Measurements from ENCODE around the gene ASB2.

The ASB2 gene

DNA sequence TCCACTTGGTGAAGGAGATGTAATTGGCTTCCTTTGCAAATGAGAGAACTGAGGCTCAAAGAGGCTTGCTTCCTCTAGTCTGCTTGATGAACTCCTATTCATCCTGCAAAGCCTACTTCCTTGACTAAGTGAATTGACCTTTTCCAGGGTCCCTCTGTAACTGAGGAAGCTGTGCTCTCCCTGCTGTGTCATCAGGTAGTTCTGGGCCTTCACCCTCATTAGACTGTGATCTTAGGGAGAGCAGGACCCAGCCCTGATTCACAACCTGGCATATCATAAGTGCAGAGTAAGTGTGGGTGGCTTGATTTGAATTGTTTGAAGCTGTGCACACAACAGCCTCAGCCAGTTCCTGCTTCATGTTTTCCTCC, 16.3 kb downstream of the ASB2 start:
- DNase-seq: no peak

DNA sequence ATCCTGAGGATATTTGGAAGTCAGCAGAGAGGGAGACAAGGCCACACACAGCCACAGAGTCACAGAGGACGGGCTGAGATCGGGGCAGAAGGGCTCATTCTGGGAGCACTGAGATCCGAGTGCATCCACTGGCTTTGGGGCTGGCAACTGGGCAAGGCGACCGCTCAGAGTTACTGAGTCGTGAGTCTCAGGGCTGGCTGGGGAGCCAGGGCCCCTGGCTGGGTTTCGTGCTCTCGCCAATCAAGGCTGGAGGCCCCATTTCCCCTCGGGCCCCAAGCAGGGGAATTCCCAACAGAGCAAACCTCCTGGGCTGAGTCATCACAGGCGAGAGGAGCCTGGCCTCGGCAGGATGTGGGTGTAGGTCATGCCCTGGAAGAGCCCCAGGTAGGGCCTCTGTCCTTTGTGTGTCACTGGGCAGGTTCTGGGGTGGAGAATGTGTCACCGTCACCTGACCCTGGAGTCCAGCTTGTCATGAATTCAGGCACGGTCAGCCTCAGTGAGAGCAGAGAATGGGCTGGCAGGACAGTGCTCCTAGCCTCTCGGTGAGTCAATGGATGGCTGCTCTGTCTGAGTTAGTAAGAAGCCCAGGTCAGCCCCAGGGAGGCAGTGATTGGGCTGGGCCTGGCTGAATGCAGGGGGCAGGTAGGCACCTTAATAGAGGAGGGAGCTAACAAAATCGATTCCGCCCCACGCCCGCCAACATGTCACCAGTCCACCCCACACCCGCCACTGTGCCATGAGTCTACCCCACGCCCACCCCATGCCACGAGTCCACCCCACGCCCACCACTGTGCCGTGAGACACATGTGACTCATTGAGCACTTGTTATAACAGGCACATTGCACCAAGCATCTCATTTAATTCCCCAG, 16.9 kb downstream of the ASB2 start:
- peak; percentile 66 for DNase-seq

DNA sequence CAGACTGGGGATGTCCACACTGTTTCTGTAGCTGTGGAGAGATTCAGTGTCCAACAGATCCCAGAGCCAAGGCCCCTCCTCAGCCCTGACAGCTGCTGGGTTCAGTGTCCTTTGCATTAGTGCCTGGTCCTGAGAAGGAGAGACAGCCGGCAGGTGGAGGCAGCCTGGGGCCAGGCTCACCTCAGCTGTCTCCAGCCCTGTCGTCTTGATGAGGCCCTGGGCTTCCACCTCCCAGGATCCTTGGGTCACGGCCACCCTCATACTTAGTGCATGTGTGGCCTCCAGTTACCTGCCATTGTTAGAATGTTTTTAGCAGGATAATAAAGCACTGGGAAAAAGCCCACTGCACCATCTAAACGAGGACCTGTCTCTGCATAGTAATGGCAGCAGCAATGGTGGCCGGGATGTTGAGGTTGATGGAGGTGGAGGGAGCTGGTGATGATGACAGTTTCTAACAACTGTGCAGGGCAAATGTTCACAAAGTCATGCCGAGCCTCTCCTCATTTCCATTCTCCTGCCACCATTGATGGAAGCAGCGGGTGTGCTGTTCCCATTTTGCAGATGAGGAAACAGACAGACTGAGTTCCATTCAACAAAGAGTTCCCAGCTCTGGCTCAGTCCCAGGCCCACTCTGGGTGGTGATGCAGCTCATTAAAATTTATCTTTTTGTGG, 17.7 kb downstream of the ASB2 start:
- DNase-seq: no peak

DNA sequence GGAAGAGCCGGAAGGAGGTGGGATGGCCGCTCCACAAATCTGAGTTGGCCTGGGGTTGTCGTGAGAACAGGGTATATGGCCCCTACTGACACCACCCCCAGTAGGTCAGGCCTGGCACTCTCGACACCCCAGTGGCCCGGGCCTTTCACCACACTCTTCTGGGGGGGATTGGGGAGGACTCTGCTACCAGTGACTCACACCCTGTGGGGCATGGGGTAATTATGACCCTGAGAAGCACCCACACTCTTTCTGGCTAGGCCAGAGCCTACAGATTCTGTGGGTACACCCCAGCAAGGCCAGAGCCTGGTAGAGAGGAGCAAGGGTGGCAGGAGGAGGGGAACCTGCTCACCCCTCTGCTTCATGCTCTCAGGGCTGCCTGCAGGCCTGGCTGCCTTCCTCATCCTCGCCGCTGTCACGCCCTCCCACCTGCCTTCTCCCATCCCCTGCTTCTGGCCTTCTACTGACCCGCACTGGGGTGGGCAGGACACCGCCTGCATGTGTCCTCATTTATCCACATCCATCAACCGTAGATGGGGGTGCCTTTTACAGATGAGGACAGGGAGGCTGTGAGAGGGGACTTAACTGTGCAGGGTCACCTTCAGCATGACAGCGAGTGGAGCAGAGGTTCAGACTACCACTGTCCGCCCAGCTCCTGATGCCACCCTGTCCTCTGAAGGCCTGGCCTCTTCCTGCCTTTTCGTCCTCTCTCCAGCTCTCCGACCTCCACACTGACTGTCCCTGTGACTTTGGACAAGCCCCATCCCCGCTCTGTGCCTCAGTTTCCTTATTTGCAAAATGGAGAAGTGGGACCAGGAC, 18.4 kb downstream of the ASB2 start:
- DNase-seq: no peak

DNA sequence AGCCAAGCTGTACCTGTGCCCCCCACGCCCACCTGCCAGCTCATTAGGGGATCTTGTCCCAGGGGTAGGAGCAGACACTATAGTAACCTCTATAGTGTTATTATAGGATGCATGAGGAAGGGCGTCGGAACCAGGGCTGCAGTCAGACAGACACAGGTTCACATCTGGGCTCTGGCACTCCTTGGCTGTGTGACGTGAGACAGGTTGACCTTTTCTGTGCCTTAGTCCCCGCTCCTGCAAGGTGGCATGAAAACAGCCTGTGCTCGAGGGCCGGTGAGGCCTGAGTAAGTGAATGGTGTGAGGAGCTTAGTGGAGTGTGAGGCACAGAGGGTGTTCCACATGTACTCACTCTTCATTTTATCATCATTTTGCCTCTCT, 19.0 kb downstream of the ASB2 start:
- no peak for DNase-seq

DNA sequence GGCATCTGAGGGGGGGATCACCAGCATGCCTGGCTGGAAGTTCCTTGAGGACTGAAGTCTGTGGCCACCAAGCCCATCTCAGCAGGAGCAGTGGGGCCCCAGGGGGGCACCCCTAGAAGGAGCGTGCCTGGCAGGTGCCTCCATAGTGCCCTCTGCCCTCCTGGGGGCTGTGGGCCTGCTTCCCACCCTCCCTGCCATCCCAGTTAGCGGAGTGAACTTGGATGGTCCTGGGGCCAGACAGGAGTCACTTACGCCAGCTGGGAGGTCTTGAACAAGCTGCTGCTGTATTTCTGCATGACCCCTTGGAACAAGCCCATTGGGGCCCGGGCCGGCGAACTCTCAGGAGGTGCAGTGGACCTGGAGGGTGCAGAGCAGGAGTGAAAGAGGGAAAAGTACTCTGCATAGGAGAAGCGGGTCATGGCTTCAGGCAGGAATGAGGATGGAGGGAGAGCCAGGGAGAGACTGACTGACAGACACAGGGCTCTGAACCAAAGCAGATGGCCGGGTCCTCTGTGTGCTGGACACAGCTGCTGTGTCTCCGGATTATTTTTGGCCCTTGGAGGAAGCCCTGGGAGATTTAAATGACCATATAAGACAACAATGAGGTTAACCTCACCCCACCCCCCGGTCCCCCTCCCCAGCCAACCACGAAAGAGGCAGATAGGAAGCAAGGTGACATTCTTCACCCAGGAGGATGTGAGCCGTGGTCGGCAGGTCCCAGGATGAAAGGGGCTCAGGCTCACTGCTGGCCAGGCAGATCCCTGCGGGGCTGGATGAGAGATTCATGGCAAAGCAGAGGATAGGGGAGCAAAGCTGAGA, 19.6 kb downstream of the ASB2 start:
- no peak for DNase-seq

DNA sequence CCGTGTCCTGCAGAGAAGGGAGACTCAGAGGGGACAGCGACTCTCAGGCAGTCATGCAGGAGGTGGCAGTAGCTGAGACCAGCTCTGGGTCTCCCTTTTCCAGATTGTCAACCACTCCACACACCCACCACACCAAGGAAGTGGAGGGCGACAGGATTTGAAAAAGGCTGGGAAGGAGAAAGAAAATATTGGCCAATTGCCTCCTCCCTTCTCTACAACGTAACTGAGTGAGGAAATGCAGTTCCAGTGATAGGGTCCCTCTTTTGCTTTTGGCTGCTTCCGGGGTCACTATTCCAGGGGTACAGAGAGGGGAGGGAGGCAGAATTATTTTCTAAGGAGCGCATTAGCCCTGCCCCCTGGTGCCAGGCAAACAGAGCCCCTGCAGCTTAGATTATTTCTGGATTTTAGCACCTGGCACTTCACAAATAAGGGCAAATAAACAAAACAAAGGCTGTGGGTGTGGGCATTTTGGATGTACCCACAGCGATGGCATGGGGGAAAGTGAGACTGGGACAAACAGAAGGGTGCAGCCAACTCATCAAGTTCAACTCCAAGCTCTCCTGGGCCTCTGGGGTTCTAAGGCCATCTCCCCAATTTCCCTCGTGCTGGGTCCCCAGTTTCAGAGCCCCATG, 20.4 kb downstream of the ASB2 start:
- no peak for DNase-seq

DNA sequence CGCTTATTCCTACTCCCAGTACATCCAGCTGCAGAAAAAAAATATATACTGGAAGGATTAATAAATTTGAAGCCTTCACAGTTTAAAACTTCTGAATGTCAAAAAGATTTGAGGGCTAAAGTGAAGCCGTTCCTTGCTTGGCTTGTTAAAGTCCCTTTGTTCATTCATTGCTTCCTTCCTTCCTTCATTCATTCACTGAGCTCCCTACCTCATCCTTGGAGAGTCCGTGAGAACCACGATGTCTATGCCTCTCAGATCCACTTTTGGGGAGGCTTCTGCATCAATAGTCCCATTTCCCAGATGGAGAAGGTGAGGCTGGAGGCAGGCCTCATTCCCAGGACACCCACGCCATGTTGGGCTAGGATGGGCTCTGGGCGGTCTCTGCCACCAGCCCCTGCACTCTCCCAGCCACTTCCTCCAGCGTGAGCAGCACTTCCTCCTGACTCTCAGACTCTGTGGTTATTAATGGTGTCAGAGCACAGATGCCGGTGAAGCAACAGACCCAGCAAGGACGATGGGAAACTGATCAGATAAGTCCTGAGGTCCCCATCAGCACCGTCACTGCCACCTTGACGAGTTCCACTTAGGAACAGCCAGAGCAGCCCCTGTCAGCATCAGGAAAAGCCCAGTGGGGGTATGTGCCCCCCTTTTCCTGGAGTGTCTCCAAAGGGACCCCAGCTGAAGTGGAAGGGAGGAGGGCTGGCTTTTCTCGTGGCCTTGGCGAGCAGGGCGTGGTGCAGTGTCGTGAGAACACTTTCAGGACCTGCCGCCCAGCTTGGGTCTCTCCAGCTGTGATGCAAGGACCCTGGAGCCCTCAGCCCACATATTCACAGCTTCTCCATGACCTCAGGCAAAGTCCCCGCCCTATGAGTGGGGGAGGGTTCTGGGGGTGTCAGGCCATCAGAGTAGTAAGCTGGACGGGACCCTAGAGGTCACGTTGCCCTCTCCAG, 21.2 kb downstream of the ASB2 start:
- DNase-seq: no peak

DNA sequence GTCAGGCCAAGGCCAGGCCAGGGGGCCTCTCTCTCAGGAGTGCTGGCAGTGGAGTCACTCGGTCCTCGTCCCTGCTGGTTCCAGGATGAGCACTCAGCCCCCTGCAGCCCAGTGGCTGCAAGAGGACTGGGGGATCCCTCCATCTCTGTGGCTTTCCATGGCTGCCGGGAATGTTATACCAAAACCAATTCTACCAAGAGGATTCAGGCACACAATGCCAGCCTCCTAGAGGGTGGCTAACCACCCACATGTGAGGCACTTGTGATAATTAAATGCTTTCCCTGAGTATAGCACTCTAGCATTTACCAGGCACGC, 21.9 kb downstream of the ASB2 start:
- DNase-seq: no peak

DNA sequence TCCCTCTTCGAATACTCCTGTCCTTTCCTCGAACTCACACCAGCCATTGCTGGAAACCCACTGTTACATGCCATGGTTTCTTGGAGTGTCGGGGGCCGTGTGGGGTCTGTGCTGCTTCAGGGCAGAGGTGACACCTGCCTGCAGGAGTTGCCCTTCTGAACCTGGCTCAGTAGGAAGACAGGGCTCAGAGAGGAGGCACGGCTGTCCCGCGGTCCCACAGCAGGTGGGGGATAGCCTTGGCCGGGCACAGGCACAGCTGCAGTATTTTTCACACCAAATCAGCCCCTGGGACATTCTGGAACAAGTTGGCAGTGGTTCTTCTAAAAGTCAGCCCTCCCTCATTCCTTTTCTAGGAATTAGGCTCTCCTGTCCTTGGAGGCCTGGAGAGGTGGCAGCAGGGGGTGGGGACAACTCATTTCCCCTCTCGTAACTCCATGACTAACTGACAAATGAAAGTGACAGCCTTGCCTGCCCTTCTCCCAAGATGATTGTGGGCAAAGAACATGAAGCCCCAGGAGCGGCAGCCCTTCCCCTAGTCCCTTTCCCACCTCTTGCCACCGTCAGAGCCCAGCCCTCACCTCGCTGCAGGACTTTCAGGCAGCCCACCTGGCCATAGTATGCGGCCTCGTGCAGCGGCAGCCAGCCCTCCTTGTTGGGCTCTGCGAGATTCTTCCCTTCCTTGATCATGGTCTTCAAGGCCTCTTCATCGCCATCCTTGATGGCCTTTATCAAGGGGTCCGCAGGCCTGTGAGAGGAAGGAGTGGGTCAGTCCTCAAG, 22.4 kb downstream of the ASB2 start:
- no peak for DNase-seq

DNA sequence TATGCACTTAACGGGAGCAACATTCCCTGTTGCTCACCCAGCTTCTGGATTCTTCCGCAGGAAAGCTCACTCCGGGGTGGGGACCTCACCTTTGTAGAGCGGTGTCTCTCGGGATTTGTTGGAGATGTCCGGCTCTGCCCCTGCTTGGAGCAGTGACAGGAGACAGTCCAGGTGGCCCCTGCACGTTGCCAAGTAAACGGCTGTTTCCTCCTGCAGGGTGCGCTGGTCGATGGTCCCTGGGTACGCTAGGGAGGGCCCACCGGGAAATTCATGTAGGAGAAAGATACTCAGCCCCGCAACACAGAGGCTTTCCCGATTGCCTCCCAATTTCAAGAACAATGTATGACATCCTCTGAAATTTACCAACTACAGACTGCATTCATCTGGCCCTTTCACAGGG, 23.1 kb downstream of the ASB2 start:
- DNase-seq: no peak

DNA sequence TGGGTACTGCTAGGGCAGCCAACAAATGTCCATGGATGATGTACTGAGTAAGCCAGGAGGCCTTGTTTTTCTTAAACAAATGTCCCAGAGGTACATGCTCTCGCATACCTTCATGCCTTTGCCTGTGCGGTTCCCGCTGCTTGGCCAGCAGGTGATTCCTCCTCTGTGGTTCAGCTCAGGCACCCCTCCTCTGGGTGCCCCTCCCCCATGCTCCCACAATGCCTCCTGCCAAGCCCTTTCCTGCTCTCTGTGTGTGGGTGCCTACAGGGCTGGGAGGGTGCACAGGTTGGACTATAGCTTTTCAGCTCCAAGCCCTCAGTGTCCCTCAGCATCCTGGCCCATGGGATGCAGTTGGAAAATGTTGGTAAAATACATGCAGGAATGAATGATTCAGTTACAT, 23.5 kb downstream of the ASB2 start:
- DNase-seq: no peak

DNA sequence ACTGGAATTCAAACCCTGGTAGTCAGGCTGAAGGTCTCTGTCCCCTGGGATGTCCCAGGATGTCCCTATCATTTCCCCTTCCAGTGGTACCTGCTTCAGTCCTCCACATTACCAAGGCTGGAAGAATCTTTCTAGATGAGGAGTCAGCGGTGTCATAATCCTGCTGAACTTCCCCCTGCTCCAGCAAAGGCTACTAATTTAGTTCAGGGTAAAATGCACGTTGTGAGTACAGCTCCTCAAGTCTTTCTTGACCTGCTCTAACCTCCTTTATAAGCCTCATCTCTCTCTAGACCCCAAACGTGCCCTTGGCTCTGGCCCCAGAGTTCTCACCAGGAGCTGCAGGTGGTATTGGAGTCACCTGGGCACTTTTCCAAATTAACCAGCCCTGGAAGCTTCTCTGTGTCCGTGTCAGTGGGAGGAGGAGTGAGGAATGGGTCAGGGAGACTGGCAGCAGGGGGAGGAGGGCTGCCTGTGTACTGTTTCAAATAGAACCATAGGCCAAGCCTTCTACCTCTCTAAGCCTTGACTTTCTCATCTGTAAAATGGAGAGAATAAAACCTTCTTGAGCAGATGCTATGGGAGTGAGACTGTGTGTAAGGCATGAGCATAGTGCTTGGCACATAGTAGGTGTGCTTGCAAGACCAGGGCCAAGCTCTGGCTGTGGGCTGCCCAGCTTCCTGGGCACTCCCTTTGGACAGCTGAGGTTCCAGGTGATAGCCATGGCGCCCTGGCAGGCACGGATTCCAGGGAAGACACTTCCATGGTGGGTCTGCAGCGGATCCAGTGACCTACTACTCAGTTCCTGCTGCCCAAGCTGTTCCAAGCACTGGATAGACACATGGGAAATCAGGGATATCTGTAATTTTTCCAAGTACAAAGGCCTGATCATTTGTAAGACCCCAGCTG, 24.5 kb downstream of the ASB2 start:
- no peak for DNase-seq

DNA sequence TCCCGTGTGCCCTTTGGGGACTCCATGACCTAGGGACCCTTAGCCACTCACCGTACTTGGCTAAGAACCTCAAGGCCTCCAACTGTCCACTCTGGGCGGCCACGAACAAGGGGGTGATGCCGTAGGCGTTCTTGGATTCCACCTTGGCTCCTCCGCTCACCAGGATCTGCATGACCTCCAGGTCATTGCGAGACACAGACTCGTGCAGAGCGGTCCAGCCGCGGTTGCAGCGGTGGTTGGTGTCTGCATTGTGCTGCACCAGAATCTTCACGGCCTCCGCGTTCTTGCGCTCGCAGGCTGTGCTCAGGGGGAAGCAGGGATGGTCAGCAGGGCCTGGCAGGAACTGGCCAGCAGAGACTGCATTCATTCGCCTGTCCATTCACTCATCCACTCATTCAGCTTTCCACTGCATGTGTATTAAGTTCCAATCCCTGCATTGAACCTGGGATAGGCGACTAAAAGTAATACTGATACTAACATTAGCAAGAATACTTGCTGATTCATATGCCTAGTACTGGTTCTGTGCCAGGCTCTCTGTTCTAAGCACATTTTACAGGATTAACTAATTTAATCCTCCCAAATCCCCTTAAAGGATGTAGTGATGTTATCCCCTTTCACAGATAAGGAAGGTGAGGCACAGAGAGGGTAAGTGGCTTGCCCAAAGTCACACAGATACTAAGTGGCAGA, 25.3 kb downstream of the ASB2 start:
- no peak for DNase-seq

DNA sequence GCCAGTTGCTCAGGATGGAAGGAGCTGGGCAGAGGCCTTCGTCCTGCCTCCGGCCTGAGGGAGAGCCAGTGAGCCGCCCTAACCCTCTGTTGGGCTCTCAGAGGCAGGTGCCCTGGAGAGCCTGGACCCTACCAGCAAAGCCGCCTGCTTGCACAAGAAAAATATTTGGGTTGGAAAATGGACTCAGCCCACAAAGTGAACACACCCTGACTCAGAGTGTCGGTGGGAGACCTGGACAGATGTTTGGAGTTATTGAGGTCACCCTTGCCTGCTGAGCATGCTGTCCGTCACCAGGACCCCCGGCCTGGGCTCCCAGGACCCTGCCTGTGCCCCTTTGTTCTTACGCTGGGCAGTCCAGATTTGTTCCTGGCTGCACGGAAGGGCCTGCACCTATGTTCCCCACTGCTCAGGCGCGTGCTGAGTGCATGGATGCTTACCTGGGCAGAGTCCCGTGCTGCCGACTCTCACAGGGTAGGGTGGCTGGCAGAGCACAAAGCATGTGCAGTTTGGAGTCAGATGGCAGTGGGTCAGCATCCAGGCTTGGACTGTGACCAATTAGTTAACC, 26.8 kb downstream of the ASB2 start:
- no peak for DNase-seq

DNA sequence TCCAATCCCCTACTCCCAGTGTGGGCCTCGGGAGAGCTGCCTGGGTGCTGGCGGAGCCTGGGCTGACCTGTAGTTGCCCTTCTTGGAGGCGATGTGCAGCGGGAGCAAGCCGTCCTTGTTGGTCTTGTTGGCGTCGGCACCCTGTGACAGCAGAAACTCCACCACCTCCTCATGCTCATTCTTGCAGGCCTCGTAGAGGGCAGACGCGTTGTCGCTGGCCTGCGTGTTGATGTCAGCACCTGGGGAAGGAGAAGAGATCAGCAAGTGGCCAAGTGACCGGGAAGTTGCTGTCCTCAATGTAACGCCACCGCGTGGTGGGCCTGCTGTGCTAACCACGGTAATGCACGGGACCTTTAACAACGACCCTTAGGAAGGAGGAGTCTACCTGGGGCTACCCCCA, 29.1 kb downstream of the ASB2 start:
- no peak for DNase-seq

DNA sequence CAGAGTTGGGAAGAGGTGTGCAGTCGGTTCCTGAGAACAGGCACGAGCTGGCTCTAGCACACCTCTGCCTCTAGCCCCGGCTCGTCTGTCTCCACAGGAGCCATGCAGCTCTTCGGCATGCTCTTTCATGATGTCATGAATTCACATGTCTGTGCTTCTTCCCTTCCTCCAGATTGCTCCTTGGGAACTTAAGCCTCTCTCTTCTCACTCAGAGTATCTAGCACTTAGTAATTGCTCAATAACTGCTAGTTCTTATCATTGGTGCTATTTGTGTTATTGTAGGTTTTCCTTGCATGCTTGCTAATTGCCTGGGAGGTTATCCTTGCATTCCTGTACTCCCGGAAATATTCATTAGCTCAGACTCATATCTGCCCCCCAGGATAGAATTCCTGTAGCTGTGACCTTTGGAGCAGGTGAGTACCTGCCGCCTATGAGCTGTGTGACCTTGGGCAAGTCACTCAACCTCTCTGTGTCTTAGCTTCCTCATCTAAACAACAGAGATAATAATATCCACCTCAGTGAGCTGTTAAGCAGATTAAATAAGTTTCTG, 29.8 kb downstream of the ASB2 start:
- no peak for DNase-seq

DNA sequence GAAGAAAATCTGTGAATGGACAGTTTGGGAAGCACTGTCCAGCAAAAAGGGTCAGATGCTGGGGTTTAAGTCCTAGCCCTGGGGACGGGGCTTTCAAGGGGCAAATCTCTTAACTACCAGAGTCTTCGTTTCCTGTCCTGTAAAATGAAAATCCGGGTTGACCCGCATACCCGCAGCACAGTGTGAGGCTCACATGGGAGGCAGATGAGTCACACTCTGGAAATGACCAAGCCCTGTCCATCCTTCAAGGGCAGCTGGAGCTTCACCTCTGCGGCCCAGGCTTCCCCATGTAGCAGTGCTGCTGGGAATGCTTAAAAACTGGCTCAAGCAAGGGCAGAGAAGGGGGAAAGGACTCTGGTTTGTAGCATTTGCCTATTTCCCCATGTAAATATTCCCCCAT, 30.3 kb downstream of the ASB2 start:
- no peak for DNase-seq
